ENCODE measurements around the gene MB21D2. TPM values are rescaled to one million over a fixed set of nuclear protein-coding genes. Genes with fewer than 3 reads are reported as not detected.

The MB21D2 gene
- total RNA-seq, 1 experiment from 2014 or later: 26.0 TPM

- Histone ChIP-seq H3K27ac (ENCODE audit: low read length) (no peak overlapping the region), H3K9ac (ENCODE audit: low read length) (no peak overlapping the region), H3K9me2 (replicated peaks; ENCODE audit: low read length) (no peaks in the 10 kb centered on the region), H3K27me3 (ENCODE audit: low read length) (no peaks in the 10 kb centered on the region), H3K4me2 (ENCODE audit: low read length) (no peak overlapping the region), H3K36me3 (ENCODE audit: low read depth, low read length) (peaks cover 30% of the 10 kb centered on the region), H3K9me3 (ENCODE audit: low read length) (no peaks in the 10 kb centered on the region), H3K79me2 (ENCODE audit: low read length) (peaks cover 92% of the 10 kb centered on the region), H3K4me1 (ENCODE audit: insufficient read depth, low read length) (peaks cover 80% of the 10 kb centered on the region), H3F3A (ENCODE audit: low read length, unreplicated experiment) (no peaks in the 10 kb centered on the region), H3K4me3 (ENCODE audit: low read length) (no peak overlapping the region), H2AFZ (ENCODE audit: low read length) (no peak overlapping the region), H4K20me1 (ENCODE audit: low read length) (no peaks in the 10 kb centered on the region)
- CTCF ChIA-PET: no interaction called here
- POLR2A ChIA-PET (ENCODE audit: unreplicated experiment): no interaction called here
- ATAC-seq (no peak), DNase-seq (no peak)
- no peak for TF ChIP-seq EZH2 (IDR thresholded peaks at IDR 0.05; ENCODE audit: low read length, unreplicated experiment)
- no peak for TF ChIP-seq CTCF (conservative IDR thresholded peaks at IDR 0.05; ENCODE audit: low read depth, low read length)
- no peak for TF ChIP-seq EZH2phosphoT487 (IDR thresholded peaks at IDR 0.05; ENCODE audit: borderline replicate concordance, low read length)
- BruUV-seq (replicated peaks): no TSS peak
- intact Hi-C loops (cut with micrococcal nuclease): no loop called here
Measured at GRCh38 chr3:192904632-192905289, 12.9 kb downstream of the MB21D2 start.

DNA sequence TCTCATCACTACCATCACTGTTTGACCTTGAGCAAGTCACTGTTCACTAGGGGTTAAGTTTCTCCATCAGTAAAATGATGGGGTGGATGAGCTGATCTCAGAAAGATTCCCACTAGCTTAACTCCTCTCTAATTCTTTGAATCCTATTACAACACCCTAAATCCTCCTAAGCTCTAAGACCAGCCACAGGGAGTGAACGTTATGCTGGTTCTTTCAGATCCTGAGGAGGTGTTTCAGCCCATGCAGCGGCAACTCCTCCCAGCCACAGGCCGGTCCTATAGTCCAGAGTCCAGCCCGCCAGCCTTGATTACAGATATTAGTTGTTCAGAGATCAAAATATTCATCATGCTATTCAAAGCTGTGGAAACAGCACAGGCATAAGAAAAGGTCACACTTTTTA lies 15.1 kb downstream of the MB21D2 start:
- H3K9ac ChIP-seq (ENCODE audit: low read length): no peak overlapping the region; the same call in 1 of the 2 replicates
- peak overlapping the region; percentile 75 for H3K4me2 ChIP-seq (ENCODE audit: low read length)
- no peaks in the 10 kb centered on the region for H3K27me3 ChIP-seq (ENCODE audit: low read length)
- intact Hi-C loops (cut with micrococcal nuclease): no loop called here
- BruUV-seq (replicated peaks): no TSS peak
- H3K27ac ChIP-seq (ENCODE audit: low read length): peak overlapping the region; percentile 95
- no peak for DNase-seq
- TF ChIP-seq EZH2 (IDR thresholded peaks at IDR 0.05; ENCODE audit: low read length, unreplicated experiment): no peak
- TF ChIP-seq CTCF (conservative IDR thresholded peaks at IDR 0.05; ENCODE audit: low read depth, low read length): no peak
- TF ChIP-seq EZH2phosphoT487 (IDR thresholded peaks at IDR 0.05; ENCODE audit: borderline replicate concordance, low read length): no peak
- H4K20me1 ChIP-seq (ENCODE audit: low read length): no peaks in the 10 kb centered on the region
- no peak for ATAC-seq
- peaks cover 94% of the 10 kb centered on the region for H3K79me2 ChIP-seq (ENCODE audit: low read length)
- H2AFZ ChIP-seq (ENCODE audit: low read length): no peak overlapping the region
- no peaks in the 10 kb centered on the region for H3K9me3 ChIP-seq (ENCODE audit: low read length)
- POLR2A ChIA-PET (ENCODE audit: unreplicated experiment): no interaction called here
- H3K4me3 ChIP-seq (ENCODE audit: low read length): no peak overlapping the region
- peaks cover 30% of the 10 kb centered on the region for H3K36me3 ChIP-seq (ENCODE audit: low read depth, low read length)
- H3F3A ChIP-seq (ENCODE audit: low read length, unreplicated experiment): peaks cover 3% of the 10 kb centered on the region
- CTCF ChIA-PET: interaction anchor here (0.5 to 0.8 kb wide), 2 partner anchors 14 to 76 kb away, joined by 3 to 5 read pairs; no protein-coding TSS in a partner anchor
- H3K9me2 ChIP-seq (replicated peaks; ENCODE audit: low read length): no peaks in the 10 kb centered on the region
- H3K4me1 ChIP-seq (ENCODE audit: insufficient read depth, low read length): peaks cover 85% of the 10 kb centered on the region

GRCh38 chr3:192901435-192901834 lies 16.2 kb downstream of the MB21D2 start:
- Histone ChIP-seq H3K4me3 (ENCODE audit: low read length) (peak overlapping the region; percentile 33; the same call in 1 of the 2 replicates), H3K9ac (ENCODE audit: low read length) (peak overlapping the region; percentile 54), H3K79me2 (ENCODE audit: low read length) (peaks cover 94% of the 10 kb centered on the region), H3K4me2 (ENCODE audit: low read length) (peak overlapping the region; percentile 75), H3K27ac (ENCODE audit: low read length) (peak overlapping the region; percentile 95), H4K20me1 (ENCODE audit: low read length) (no peaks in the 10 kb centered on the region), H3K9me2 (replicated peaks; ENCODE audit: low read length) (no peaks in the 10 kb centered on the region), H3K9me3 (ENCODE audit: low read length) (no peaks in the 10 kb centered on the region), H3F3A (ENCODE audit: low read length, unreplicated experiment) (peaks cover 3% of the 10 kb centered on the region), H3K36me3 (ENCODE audit: low read depth, low read length) (peaks cover 27% of the 10 kb centered on the region), H3K27me3 (ENCODE audit: low read length) (no peaks in the 10 kb centered on the region), H3K4me1 (ENCODE audit: insufficient read depth, low read length) (peaks cover 85% of the 10 kb centered on the region), H2AFZ (ENCODE audit: low read length) (no peak overlapping the region)
- ChIA-PET CTCF (interaction anchor here (0.6 to 0.8 kb wide), 2 partner anchors 13 to 14 kb away, joined by 3 read pairs; no protein-coding TSS in a partner anchor), POLR2A (ENCODE audit: unreplicated experiment) (no interaction called here)
- TF ChIP-seq EZH2phosphoT487 (IDR thresholded peaks at IDR 0.05; ENCODE audit: borderline replicate concordance, low read length) (no peak), CTCF (conservative IDR thresholded peaks at IDR 0.05; ENCODE audit: low read depth, low read length) (no peak), EZH2 (IDR thresholded peaks at IDR 0.05; ENCODE audit: low read length, unreplicated experiment) (no peak)
- peak; percentile 88 for ATAC-seq
- no TSS peak for BruUV-seq (replicated peaks)
- peak; percentile 96 for DNase-seq
- intact Hi-C loops (cut with micrococcal nuclease): loop anchor here (1.0 kb wide), 1 partner anchor 13 kb away; no protein-coding TSS in a partner anchor
